ENCODE measurements around the gene MFSD2B.
A peak's percentile ranks its signal among the peaks of the same experiment; 100 is the strongest.
"Not testable (repeated sequence)": the region's sequence is repeated elsewhere in the genome, so short reads cannot be mapped to it uniquely, and the experiment has no call there.

The MFSD2B gene

GRCh38 chr2:24009680-24010476, at the start of gene MFSD2B:
Gene MFSD2B (plus strand): TSS chr2:24010085. CDS start chr2:24010097, 12 bp downstream.
- DNase-seq: no peak

DNA sequence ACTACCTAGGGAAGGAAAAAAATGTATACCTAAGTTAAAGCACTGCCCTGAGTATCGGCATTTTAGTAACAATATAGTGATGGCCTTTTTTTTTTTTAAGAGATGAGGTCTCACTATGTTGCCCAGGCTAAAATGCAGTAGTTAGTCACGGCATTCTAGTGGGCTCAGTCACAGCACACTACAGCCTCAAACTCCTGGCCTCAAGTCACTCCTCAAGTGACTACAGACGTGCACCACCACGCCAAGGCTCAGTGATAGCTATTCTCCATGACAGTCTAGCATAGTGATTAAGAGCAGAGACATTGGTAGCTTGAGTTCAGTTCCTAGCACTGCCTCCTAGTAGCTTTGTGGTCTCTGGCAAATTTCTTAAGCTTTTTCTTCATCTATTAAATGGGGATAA, 42.0 kb upstream of the MFSD2B start:
- no peak for DNase-seq

GRCh38 chr2:23976883-23977282, 33.0 kb upstream of the MFSD2B start:
- no peak for DNase-seq

DNA sequence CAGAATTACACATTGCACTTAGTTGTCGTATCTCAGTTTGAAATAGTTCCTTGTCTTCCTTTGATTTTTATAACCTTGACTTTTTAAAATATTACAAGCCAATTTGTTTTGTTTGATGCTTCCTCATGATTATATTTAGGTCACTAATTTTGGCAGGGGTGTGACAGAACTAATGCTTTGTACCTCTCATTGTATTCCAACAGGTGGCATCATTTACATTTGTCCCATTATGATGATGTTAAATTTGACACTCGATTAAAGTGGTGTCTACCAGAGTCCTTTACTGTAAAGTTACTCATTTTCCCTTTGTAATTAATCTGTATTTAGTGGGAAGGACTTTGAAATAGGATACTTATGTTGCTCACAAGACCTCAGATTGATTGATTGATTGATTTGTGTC, 21.5 kb upstream of the MFSD2B start:
- peak in 1 of 2 donors; percentile 52 for DNase-seq

DNA sequence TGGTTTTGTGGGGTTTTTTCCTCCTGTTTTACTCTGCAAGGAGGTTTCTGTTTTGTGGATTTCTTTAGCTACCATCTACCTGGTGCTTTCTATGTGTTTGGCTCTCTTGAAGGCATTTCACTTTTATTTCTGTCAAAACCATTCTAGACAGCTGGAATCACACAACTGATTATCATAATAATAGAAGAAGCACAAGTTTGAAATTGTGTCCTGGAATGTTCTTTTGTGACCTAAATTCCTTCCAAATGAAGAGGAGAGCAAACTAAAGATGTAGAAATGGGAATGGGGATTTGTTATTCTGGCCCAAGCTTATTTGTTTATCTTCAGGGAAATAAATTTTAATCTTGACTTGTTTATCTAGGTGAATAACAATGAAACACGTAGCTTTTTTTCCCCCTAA, 17.0 kb upstream of the MFSD2B start:
- no peak for DNase-seq

GRCh38 chr2:23993736-23994269, 16.1 kb upstream of the MFSD2B start:
- DNase-seq: no peak

- DNase-seq: no peak
Observed at GRCh38 chr2:23994567-23994966, 15.3 kb upstream of the MFSD2B start.

DNA sequence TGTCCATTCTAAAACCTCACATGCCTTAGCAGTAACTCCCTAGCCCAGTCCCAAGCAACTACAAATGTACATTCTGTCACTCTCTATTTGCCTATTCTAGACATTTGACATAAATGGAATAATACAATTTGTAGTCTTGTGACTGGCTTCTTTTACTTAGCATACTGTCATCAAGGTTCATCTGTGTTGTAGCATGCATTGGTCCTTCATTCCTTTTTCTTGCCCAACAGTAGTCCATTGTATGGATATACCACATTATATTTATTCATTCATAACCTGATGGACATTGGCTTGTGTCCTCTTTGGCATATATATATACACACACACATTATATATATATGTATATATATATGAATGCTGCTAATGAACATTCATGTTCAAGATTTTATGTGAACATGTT, 2.2 kb upstream of the MFSD2B start:
- DNase-seq: no peak

- no peak for DNase-seq
Observed at GRCh38 chr2:24008672-24009366, 1.1 kb upstream of the MFSD2B start.

DNA sequence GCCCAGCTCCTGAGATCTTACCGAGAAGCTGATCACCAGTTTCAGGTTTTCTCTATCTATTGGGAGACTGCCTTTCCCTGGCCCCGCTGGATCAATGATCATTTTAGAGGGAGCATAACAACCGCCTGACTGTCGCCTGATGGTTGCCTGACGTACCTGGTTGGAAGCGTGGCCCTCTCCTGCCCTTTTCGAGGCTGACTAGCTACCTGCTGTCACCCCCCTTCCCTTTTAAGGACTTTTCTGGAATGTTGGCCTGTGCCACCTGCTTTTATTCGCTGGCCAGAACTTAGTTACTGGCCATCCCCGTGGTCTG, 562 bp upstream of the MFSD2B start:
- no peak for DNase-seq

- DNase-seq: no peak
Observed at GRCh38 chr2:24010477-24011249, 778 bp downstream of the MFSD2B start.

GRCh38 chr2:24011250-24012104, 1.6 kb downstream of the MFSD2B start:
- DNase-seq: no peak

GRCh38 chr2:24012521-24013188, 2.8 kb downstream of the MFSD2B start:
- DNase-seq: no peak

GRCh38 chr2:24014902-24015301, 5.0 kb downstream of the MFSD2B start:
- DNase-seq: not testable (repeated sequence)

DNA sequence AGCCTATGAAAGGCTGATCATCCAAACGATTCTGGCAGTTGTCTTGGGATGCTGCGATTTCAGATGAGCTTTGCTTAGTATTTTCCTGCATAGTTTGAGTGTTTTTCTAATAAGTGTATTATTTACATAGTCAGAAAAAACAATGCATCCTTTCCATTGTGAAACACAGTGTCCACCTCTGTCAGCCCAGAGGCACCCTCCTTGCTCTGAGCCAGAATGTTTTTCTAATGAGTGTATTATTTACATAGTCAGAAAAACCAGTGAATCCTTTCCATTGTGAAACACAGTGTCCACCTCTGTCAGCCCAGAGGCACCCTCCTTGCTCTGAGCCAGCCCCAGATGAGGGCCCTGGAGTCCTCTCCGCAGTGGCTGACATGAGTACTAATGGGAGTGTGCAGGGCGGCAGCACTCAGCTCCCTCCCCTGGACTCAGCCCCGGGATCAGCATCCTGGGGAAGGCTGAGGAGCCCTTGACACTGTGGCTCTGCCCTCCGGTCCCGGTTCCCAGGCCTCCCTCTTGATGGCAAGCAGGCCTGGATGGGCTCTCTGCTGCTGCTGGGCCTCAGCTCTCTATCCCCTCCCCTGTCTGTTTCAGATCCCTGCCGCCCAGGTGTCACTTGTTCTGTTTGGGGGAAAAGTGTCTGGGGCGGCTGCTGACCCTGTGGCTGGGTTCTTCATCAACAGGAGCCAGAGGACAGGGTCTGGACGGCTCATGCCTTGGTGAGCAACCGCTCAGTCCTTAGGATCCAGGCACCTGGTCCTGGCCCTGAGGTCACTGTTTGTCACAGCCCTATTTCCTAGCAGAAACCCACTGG, 5.9 kb downstream of the MFSD2B start:
- DNase-seq: no peak

DNA sequence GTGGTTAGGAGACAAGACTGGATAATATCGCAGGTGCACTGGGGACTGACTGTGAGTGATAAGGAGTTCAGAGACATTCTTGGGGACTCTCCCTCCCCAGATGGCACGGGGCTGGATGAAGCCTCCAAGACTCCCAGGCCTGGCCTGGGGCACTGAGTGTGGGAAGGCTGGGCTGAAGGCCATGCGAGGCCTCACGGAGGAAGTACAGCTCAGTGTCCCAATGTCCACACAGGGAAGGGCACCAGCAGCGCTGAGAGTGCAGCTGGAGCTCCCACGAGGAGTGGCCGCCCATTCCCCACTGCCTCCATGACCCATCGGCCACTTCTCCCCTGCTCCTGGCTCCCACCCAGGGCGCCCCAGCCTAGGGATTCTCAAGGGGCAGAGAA, 6.5 kb downstream of the MFSD2B start:
- no peak for DNase-seq

GRCh38 chr2:24016853-24017703, 7.2 kb downstream of the MFSD2B start:
- no peak for DNase-seq

- no peak for DNase-seq
Observed at GRCh38 chr2:24017711-24018110, 7.8 kb downstream of the MFSD2B start.

- no peak for DNase-seq
Observed at GRCh38 chr2:24018241-24018640, 8.4 kb downstream of the MFSD2B start.

DNA sequence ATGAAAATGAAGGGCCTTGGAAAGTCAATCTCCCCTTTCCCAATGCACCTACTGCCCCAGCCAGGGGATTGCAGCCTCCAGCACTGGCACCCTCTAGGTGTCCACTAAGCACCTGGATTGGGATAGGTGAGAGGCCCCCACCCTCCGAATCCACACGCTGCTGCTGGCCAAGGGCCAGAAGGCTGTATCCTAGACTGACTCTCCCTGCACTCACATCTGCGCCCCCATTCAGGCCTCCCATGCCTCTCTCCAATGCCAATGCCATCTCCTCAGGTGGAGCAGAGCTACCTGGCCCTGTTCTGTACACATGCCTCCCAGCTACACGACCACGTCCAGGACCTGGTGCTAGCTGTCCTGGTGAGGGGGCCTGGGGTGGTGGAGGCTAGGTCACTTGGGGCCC, 9.8 kb downstream of the MFSD2B start:
- no peak for DNase-seq
